Breast epithelium (tissue), 4 donors: Measurements from ENCODE around the gene TSFM. TPM values are rescaled to one million over a fixed set of nuclear protein-coding genes. Genes with fewer than 3 reads are reported as not detected.

Source experiments
- DNase-seq, 2 donors: peaks; one replicate each; pipeline ENCODE4 v3.0.0-alpha.2; 2019; ENCODE audit warnings: low spot score in 2 of 2
- H3K27ac ChIP-seq, 2 donors: fragments of 200-600 bp; sonication (generic) in 1 of 2; one replicate each; pipeline ENCODE4 v1.5.1; 2016 to 2019; ENCODE audit warnings: mild to moderate bottlenecking in 1 of 2
- H3K27me3 ChIP-seq, 2 donors: fragments of 200-600 bp; sonication (generic) in 1 of 2; one replicate each; pipeline versions ENCODE4 v1.5.1 to v1.6.0; 2017 to 2019; ENCODE audit warnings: control low read depth in 1 of 2, mild to moderate bottlenecking in 1 of 2
- H3K36me3 ChIP-seq: fragments of 200-600 bp; one replicate; pipeline ENCODE4 v1.5.1; 2019
- H3K4me1 ChIP-seq, 2 donors: fragments of 200-600 bp; sonication (generic); one replicate each; pipeline ENCODE4 v1.5.1; 2016 to 2019; ENCODE audit warnings: control low read depth in 1 of 2
- H3K4me3 ChIP-seq, 3 donors: fragments of 200-600 bp; sonication (generic); 1 replicate in 2 of 3; 2 replicates in 1 of 3; pipeline ENCODE4 v1.5.1; 2016 to 2019; ENCODE audit warnings: mild to moderate bottlenecking in 3 of 3, moderate library complexity in 2 of 3
- H3K9me3 ChIP-seq, 2 donors: fragments of 200-600 bp; sonication (generic) in 1 of 2; one replicate each; pipeline ENCODE4 v1.5.1; 2016 to 2019; ENCODE audit warnings: control low read depth in 1 of 2
- POLR2A ChIP-seq: fragments of 450-650 bp; IDR thresholded peaks from one replicate; pipeline ENCODE4 v1.6.1; 2016; ENCODE audit warnings: antibody characterized with exemption, mild to moderate bottlenecking, moderate library complexity
- POLR2AphosphoS5 ChIP-seq, 3 donors: sonication (generic); formaldehyde crosslinking; IDR thresholded peaks; one replicate each; pipeline ENCODE4 v1.6.1; 2017; ENCODE audit warnings: antibody characterized with exemption in 3 of 3
- intact Hi-C: fragments of 100-400 bp; cut with DNase I; formaldehyde crosslinking; loops from one replicate; pipeline ENCODE4 v1.15.1; 2023; ENCODE audit warnings: low total_unique reads
- total RNA-seq, 3 donors: library from RNA; depleted of rRNA; stranded (reverse); fragments of >200 nt; gene quantifications; one replicate each; pipeline ENCODE4 v1.1.0, GENCODE V29; 2016
- TF ChIP-seq, protein P1 (sequence below), 3 donors: fragments of 450-650 bp; IDR thresholded peaks; one replicate each; pipeline ENCODE4 v1.5.1; 2016 to 2017; ENCODE audit warnings: antibody characterized with exemption in 3 of 3, mild to moderate bottlenecking in 3 of 3, moderate library complexity in 3 of 3

Gene TSFM
- total RNA-seq, 3 donors from 2014 or later: 17.9 to 30.8 (median 27.2) TPM

DNA sequence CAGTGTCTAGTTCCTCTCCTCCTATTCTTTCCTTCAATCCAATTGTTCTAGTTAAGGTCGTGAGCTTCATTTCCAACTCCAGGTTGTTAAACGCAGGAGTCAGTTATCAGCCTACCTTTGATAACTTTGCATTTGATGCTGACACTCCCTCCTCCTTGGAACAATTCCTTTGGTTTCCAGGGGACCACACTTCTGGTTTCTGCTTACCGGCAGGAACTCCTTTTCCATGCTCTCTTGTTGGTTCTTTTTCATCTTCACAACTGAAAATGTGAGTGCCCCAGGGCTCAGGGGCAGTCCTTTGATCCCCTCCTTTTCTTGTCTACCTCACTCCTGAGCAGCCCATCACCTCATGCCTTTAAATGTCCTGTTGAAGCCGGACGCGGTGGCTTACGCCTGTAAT lies 5.2 kb upstream of the TSFM start:
- intact Hi-C loops: no loop called here
- Histone ChIP-seq H3K36me3 (no peaks in the 10 kb centered on the region), H3K9me3 (no peaks in the 10 kb centered on the region), H3K4me3 (no peak overlapping the region), H3K27me3 (no peaks in the 10 kb centered on the region), H3K27ac (no peak overlapping the region), H3K4me1 (no peaks in the 10 kb centered on the region)
- DNase-seq: no peak
- TF ChIP-seq POLR2A (no peak), POLR2AphosphoS5 (IDR thresholded peaks at IDR 0.05) (no peak)
- TF ChIP-seq, protein P1, sequence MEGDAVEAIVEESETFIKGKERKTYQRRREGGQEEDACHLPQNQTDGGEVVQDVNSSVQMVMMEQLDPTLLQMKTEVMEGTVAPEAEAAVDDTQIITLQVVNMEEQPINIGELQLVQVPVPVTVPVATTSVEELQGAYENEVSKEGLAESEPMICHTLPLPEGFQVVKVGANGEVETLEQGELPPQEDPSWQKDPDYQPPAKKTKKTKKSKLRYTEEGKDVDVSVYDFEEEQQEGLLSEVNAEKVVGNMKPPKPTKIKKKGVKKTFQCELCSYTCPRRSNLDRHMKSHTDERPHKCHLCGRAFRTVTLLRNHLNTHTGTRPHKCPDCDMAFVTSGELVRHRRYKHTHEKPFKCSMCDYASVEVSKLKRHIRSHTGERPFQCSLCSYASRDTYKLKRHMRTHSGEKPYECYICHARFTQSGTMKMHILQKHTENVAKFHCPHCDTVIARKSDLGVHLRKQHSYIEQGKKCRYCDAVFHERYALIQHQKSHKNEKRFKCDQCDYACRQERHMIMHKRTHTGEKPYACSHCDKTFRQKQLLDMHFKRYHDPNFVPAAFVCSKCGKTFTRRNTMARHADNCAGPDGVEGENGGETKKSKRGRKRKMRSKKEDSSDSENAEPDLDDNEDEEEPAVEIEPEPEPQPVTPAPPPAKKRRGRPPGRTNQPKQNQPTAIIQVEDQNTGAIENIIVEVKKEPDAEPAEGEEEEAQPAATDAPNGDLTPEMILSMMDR (IDR thresholded peaks at IDR 0.05): no peak

DNA sequence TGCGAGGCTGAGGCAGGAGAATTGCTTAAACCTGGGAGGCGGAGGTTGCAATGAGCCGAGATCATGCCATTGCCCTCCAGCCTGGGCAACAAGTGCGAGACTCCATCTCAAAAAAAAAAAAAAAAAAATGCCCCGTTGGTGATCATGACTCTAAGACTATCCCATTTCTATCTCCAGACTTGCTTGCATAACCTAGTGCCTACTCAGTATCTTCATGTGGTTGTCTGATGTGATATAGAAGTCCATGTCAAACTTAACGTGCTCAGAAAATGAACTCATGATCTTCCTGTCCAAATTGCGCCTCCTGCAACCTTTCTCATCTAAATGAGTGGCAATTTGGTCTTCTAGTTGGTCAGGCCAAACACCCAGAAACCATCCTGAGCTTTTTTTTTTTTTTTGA lies 4.7 kb upstream of the TSFM start:
- Histone ChIP-seq H3K27ac (no peak overlapping the region), H3K4me1 (no peaks in the 10 kb centered on the region), H3K9me3 (no peaks in the 10 kb centered on the region), H3K27me3 (no peaks in the 10 kb centered on the region), H3K4me3 (no peak overlapping the region), H3K36me3 (no peaks in the 10 kb centered on the region)
- intact Hi-C loops: no loop called here
- TF ChIP-seq, protein P1 (IDR thresholded peaks at IDR 0.05): no peak
- no peak for TF ChIP-seq POLR2A
- TF ChIP-seq POLR2AphosphoS5 (IDR thresholded peaks at IDR 0.05): no peak
- no peak for DNase-seq

GRCh38 chr12:57779736-57780135 lies 2.9 kb upstream of the TSFM start:
- Histone ChIP-seq H3K36me3 (no peaks in the 10 kb centered on the region), H3K9me3 (no peaks in the 10 kb centered on the region), H3K4me3 (no peak overlapping the region), H3K27me3 (no peaks in the 10 kb centered on the region), H3K4me1 (no peaks in the 10 kb centered on the region), H3K27ac (peak overlapping the region in 1 of 2 donors; percentile 19)
- TF ChIP-seq POLR2AphosphoS5 (IDR thresholded peaks at IDR 0.05): no peak
- TF ChIP-seq POLR2A: no peak
- TF ChIP-seq, protein P1 (IDR thresholded peaks at IDR 0.05): no peak
- intact Hi-C loops: loop anchor here (5.0 kb wide), 1 partner anchor 43 kb away; no protein-coding TSS in a partner anchor
- DNase-seq: no peak

DNA sequence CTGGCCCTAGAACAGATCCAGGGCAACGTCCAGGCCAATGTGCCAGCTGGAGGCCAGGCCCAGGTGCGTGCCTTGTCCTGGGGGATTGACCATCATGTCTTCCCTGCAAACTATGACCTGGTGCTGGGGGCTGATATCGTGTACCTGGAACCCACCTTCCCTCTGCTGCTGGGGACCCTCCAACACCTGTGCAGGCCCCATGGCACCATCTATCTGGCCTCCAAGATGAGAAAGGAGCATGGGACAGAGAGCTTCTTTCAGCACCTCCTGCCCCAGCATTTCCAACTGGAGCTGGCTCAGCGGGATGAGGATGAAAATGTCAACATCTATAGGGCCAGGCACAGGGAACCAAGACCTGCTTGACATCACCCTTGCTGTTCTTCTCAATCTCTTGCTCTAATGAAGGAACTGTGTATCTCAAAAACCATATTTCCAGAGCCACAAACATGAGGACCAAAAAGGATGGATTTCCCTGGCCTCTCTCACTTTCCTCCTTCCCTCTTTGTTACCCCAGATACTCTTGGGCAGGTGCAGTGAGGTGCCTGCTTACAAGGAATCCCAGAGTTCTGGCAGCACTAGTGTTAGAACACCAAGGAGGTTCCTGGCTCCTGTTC lies 2.2 kb upstream of the TSFM start:
- no peak for DNase-seq
- intact Hi-C loops: loop anchor here (5.0 kb wide), 1 partner anchor 42 kb away; no protein-coding TSS in a partner anchor
- H3K4me3 ChIP-seq: no peak overlapping the region
- TF ChIP-seq, protein P1 (IDR thresholded peaks at IDR 0.05): no peak
- TF ChIP-seq POLR2A (no peak), POLR2AphosphoS5 (IDR thresholded peaks at IDR 0.05) (no peak)
- H3K4me1 ChIP-seq: no peaks in the 10 kb centered on the region
- no peaks in the 10 kb centered on the region for H3K36me3 ChIP-seq
- H3K27ac ChIP-seq: peak overlapping the region in 1 of 2 donors; percentile 19
- no peaks in the 10 kb centered on the region for H3K9me3 ChIP-seq
- no peaks in the 10 kb centered on the region for H3K27me3 ChIP-seq

DNA sequence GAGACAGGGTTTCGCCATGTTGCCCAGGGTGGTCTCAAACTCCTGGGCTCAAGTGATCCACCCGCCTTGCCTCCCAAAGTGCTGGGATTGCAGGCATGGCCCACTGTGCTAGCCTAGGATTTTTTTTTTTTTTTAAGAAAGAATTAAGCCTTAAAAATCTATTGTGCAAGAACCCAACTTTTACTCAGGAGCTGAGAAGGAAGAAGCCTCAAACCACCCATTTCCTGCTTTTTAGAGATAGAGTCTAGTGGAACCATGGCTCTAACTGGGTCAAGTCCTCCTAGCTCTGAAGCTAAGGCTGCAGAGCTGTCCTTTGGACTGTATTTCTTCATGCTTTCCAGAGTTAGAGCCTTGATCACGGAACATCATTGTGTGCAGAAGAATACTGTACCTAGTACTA lies 1.3 kb upstream of the TSFM start:
- intact Hi-C loops: loop anchor here (5.0 kb wide), 1 partner anchor 41 kb away; no protein-coding TSS in a partner anchor
- H3K27ac ChIP-seq: no peak overlapping the region
- H3K36me3 ChIP-seq: no peaks in the 10 kb centered on the region

More for the DNA sequence above, 1.3 kb upstream of the TSFM start:
- Histone ChIP-seq H3K9me3 (no peaks in the 10 kb centered on the region), H3K4me3 (no peak overlapping the region), H3K27me3 (no peaks in the 10 kb centered on the region), H3K4me1 (no peaks in the 10 kb centered on the region)
- DNase-seq: no peak
- TF ChIP-seq POLR2A (no peak), POLR2AphosphoS5 (IDR thresholded peaks at IDR 0.05) (no peak)
- TF ChIP-seq, protein P1 (IDR thresholded peaks at IDR 0.05): no peak
